BLaER1 (cell line): Measurements from ENCODE around the gene SEC14L6.
"Not testable (repeated sequence)": the region's sequence is repeated elsewhere in the genome, so short reads cannot be mapped to it uniquely, and the experiment has no call there.

Experiments used
- H3K27ac ChIP-seq: shearing (Covaris generic); formaldehyde crosslinking; 2 replicates; pipeline ENCODE4 v1.8.1; 2022
- H3K27me3 ChIP-seq: shearing (Covaris generic); formaldehyde crosslinking; 2 replicates; pipeline ENCODE4 v1.8.1; 2022
- H3K36me3 ChIP-seq: shearing (Covaris generic); formaldehyde crosslinking; 2 replicates; pipeline ENCODE4 v1.8.1; 2022
- H3K4me1 ChIP-seq: shearing (Covaris generic); formaldehyde crosslinking; 2 replicates; pipeline ENCODE4 v1.8.1; 2022
- H3K4me2 ChIP-seq: shearing (Covaris generic); formaldehyde crosslinking; 2 replicates; pipeline ENCODE4 v1.8.1; 2022
- H3K4me3 ChIP-seq: shearing (Covaris generic); formaldehyde crosslinking; 2 replicates; pipeline ENCODE4 v1.8.1; 2022
- H3K9ac ChIP-seq: shearing (Covaris generic); formaldehyde crosslinking; 2 replicates; pipeline ENCODE4 v1.8.1; 2022
- H3K9me3 ChIP-seq: shearing (Covaris generic); formaldehyde crosslinking; 2 replicates; pipeline ENCODE4 v1.8.1; 2022
- H4K20me1 ChIP-seq: shearing (Covaris generic); formaldehyde crosslinking; 2 replicates; pipeline ENCODE4 v1.8.1; 2022
- Cebpa-rat ChIP-seq: shearing (Covaris generic); IDR thresholded peaks from 2 replicates; pipeline ENCODE4 v1.8.1; 2022

SEC14L6 gene

DNA sequence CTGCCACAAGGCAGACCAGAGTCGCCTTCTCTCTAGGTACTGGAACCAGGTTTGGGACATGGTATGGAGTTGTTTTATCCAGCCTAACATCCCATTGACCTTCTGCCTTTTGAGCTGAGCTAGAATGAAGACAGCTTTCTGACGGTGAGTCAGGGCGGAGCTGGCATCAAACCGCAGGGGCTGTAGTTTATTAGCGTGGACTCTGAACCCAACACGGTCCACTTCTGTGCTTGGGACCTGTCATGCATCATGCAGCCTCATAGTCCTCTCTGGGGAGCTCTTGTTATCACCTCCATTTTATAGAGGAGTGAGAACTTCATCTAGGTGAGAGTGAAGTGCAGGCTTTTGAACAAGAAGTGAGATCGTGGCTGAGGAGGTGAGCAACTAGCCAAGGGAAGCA lies 19.6 kb upstream of the SEC14L6 start:
- Histone ChIP-seq H3K9me3 (no peaks in the 10 kb centered on the region), H3K27me3 (no peaks in the 10 kb centered on the region), H3K36me3 (no peaks in the 10 kb centered on the region), H3K4me2 (no peak overlapping the region), H3K9ac (no peak overlapping the region), H3K27ac (no peak overlapping the region), H3K4me3 (no peak overlapping the region), H4K20me1 (no peaks in the 10 kb centered on the region), H3K4me1 (no peaks in the 10 kb centered on the region)
- no peak for TF ChIP-seq Cebpa-rat

DNA sequence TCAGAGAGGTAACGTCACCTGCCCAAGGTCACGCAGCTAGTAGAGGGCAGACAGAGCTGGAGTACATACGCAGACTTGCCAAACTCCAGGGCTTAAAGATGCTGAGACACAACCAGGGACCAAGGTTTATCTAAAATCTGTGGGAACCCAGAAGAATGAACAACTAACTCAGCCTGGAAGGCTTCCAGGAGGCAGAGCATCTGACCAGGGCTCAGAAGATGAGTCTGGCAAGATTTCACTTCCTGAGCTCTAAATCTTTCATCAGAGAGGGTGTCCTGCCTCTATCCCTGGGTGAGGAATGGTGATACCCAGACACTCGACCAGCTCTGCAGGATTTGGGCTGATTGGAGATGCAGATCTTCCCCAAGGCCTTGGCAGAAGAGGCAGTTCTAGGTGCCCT lies 18.8 kb upstream of the SEC14L6 start:
- Histone ChIP-seq H3K4me2 (no peak overlapping the region), H3K27ac (no peak overlapping the region), H4K20me1 (no peaks in the 10 kb centered on the region), H3K4me3 (no peak overlapping the region), H3K9ac (no peak overlapping the region), H3K27me3 (no peaks in the 10 kb centered on the region), H3K36me3 (no peaks in the 10 kb centered on the region), H3K9me3 (no peaks in the 10 kb centered on the region), H3K4me1 (no peaks in the 10 kb centered on the region)
- TF ChIP-seq Cebpa-rat = no peak

DNA sequence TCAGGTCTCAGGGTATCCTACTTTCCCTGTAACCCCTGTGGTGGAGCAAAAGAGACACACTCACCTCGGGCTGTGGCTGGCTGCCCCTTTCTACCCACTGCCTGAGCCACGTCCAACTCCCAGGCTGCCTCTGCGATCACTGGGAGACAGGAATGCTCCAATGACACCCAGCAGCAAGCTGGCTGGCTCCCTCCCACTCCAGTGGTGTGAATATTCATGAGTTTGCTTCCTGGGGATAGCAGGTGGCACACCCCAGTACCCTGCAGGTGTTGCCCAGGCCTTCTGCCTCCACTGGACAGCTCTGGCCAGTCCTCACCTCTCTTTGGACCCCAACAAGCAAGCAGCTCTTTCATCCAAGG lies 18.2 kb upstream of the SEC14L6 start:
- Histone ChIP-seq H3K27ac (no peak overlapping the region), H3K36me3 (no peaks in the 10 kb centered on the region), H3K4me1 (no peaks in the 10 kb centered on the region), H4K20me1 (no peaks in the 10 kb centered on the region), H3K4me2 (no peak overlapping the region), H3K27me3 (no peaks in the 10 kb centered on the region), H3K9ac (no peak overlapping the region), H3K9me3 (no peaks in the 10 kb centered on the region), H3K4me3 (no peak overlapping the region)
- TF ChIP-seq Cebpa-rat = no peak

DNA sequence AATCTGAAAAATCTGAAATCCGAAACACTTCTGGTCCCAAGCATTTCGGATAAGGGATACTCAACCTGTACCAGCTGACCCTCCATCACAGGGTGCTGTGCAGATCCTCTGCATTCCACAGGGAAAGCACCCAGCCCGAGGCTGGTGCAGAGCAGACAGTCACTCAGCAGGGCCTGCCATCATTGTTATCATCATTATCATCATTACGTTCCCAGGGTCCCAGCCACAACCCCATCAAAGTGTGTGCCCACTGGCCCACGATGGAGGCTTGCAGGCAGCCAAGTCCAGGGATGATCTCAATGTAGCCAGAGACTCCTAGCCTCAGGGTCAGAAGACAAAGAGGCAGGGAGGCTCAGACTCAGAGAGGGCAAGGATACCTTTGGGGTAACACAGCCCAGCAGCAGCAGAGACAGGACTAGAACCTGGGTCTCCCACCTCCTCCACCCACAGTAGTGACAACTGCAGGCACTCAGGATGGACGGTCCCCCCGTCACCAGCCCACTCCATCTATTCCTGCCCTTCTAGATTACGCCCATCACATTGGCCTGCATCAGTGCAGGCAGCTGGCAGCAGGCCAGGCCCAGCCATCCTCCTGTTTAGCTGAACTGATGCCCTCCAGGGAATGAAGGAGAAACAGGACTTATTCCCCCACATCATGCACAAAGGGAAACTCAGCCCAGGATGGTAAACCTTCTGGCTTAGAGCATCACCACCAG lies 17.7 kb upstream of the SEC14L6 start:
- no peak overlapping the region for H3K4me2 ChIP-seq
- H3K36me3 ChIP-seq = no peaks in the 10 kb centered on the region
- H3K4me1 ChIP-seq = no peaks in the 10 kb centered on the region
- H3K27me3 ChIP-seq = no peaks in the 10 kb centered on the region
- H3K9me3 ChIP-seq = no peaks in the 10 kb centered on the region
- no peak overlapping the region for H3K9ac ChIP-seq
- H3K4me3 ChIP-seq = no peak overlapping the region
- no peaks in the 10 kb centered on the region for H4K20me1 ChIP-seq
- no peak overlapping the region for H3K27ac ChIP-seq
- TF ChIP-seq Cebpa-rat = no peak

DNA sequence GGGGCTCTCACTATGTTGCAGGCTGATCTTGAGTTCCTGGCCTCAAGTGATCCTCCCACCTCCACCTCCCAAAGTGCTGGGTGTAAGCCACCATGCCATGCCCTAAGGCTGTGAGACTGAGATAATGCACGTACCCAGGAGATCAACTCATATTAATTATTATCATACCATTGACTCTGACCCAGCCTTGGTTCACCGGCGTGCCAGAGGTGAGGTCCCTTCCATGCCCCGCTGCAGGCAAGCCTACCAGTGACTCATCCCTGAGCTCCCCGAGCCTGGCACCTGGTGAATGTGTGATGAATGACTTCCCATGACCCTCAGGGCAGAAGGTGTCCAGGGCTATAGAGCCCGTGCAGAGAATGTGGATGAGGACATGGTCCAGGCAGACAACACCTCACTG lies 15.8 kb upstream of the SEC14L6 start:
- no peak for TF ChIP-seq Cebpa-rat
- Histone ChIP-seq H3K9ac (no peak overlapping the region), H3K4me3 (no peak overlapping the region), H3K4me1 (no peaks in the 10 kb centered on the region), H3K4me2 (no peak overlapping the region), H3K27me3 (no peaks in the 10 kb centered on the region), H3K9me3 (no peaks in the 10 kb centered on the region), H3K27ac (no peak overlapping the region), H4K20me1 (no peaks in the 10 kb centered on the region), H3K36me3 (no peaks in the 10 kb centered on the region)

DNA sequence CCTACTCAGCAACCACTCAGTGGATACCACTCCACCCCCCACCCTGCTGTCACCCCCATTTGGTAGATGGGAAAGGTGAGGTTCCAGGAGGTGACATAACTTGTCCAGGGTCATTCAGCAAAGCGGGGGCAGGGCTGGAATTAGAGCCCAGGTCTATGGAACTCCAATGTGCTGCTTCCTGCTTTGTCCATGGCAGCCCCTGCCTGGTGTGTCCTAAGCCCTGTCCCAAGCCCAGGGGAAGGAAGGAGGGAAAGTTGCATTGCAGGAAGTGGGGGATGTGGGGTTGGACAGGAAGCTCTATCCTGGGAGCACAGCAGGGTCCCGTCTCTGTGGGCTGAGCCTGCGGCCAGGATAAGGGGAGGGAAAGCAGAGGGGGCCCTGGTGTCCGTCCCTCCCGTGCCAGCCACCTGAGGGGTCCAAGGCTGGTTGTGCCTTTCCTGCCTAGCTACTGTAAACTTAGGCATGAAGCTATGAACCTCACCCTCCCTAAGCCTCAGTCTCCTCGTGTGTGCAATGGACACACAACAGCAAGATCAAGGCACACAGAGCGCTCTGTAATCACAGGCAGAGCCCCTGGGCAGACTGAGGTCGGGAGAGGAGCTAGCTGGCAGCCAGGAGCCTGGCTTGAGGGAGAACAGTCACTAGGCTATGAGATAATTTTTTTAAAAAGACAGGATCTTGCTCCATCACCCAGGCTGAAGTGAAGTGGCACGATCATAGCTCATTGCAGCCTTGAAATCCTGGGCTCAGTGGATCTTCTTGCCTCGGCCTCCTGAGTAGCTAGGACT lies 15.1 kb upstream of the SEC14L6 start:
- no peak overlapping the region for H3K9ac ChIP-seq

DNA sequence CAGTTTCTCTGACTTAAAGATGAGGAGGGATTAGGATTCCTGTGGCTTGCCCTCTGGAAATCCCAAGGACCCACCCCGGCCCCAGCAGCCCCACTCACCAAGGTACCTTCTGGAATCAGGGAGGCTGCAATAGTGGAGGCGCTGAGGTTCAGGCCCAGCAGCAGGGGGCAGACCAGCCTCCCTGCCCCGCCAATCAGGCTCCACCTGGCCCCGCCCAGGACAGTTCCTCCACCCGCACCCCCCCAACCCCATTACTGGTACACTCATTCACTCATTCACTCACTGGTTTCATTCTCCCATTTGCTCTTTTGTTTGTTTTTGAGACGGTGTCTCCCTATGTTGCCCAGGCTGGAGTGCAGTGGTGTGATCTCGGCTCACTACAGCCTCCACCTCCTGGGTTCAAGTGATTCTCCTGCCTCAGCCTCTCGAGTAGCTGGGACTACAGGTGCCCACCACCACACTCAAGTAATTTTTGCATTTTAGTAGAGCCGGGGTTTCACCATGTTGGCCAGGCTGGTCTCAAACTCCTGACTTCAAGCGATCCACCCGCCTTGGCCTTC lies 14.2 kb upstream of the SEC14L6 start:
- H3K9me3 ChIP-seq, H4K20me1 ChIP-seq, H3K4me2 ChIP-seq, H3K27me3 ChIP-seq, H3K4me3 ChIP-seq, H3K36me3 ChIP-seq, H3K4me1 ChIP-seq, H3K9ac ChIP-seq, H3K27ac ChIP-seq: not testable (repeated sequence)

More for the DNA sequence above, 15.1 kb upstream of the SEC14L6 start:
- no peak overlapping the region for H3K4me2 ChIP-seq
- H4K20me1 ChIP-seq = no peaks in the 10 kb centered on the region
- H3K27me3 ChIP-seq = no peaks in the 10 kb centered on the region
- no peak overlapping the region for H3K4me3 ChIP-seq
- no peak overlapping the region for H3K27ac ChIP-seq
- H3K36me3 ChIP-seq = no peaks in the 10 kb centered on the region
- no peaks in the 10 kb centered on the region for H3K9me3 ChIP-seq
- TF ChIP-seq Cebpa-rat = no peak
- no peaks in the 10 kb centered on the region for H3K4me1 ChIP-seq

DNA sequence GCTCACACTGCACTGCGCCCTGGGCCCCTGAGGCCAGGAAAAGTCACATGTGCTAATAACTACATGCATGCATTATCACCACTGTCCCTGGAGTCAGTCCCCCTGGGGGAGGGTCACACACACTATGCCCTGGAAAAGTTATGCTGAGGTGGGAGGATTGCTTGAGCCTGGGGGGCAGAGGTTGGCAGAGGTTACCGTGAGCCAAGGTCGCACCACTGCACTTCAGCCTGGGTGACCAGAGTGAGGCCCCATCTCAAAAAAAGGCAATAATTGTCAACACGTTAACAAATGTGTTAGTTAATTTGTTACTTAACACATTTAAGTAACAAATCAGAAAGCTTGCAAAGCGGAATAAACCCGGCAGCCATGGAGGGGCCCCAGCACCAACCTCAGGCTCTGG lies 13.3 kb upstream of the SEC14L6 start:
- TF ChIP-seq Cebpa-rat = no peak
- no peak overlapping the region for H3K27ac ChIP-seq
- H3K9me3 ChIP-seq = no peaks in the 10 kb centered on the region
- H3K4me1 ChIP-seq = no peaks in the 10 kb centered on the region
- no peak overlapping the region for H3K4me3 ChIP-seq
- no peaks in the 10 kb centered on the region for H3K27me3 ChIP-seq
- no peaks in the 10 kb centered on the region for H3K36me3 ChIP-seq
- H3K4me2 ChIP-seq = no peak overlapping the region
- no peak overlapping the region for H3K9ac ChIP-seq
- H4K20me1 ChIP-seq = no peaks in the 10 kb centered on the region

DNA sequence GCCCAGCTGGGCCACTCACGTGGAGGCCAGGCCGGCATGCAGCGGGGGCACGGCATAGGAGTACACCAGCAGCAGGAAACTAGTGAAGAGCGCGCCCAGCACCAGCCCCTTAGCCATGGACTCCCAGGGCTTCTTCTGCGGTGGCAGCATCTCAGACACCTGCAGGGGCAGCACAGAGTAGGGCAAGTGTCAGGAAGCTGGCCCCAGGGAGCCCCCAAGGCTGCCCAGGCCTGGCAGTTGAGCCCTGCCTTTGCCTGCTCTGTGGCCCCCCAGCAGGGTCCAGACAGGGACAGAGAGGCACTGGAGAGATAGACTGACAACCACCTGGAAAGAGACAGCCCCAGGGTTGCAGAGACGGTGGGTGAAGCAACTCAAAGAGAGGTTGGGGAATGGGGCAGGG lies 10.7 kb upstream of the SEC14L6 start:
- Histone ChIP-seq H3K9ac (no peak overlapping the region), H3K4me2 (no peak overlapping the region), H3K4me3 (no peak overlapping the region), H3K4me1 (no peaks in the 10 kb centered on the region), H3K9me3 (no peaks in the 10 kb centered on the region), H3K27ac (no peak overlapping the region), H3K27me3 (no peaks in the 10 kb centered on the region), H3K36me3 (no peaks in the 10 kb centered on the region), H4K20me1 (no peaks in the 10 kb centered on the region)
- no peak for TF ChIP-seq Cebpa-rat

DNA sequence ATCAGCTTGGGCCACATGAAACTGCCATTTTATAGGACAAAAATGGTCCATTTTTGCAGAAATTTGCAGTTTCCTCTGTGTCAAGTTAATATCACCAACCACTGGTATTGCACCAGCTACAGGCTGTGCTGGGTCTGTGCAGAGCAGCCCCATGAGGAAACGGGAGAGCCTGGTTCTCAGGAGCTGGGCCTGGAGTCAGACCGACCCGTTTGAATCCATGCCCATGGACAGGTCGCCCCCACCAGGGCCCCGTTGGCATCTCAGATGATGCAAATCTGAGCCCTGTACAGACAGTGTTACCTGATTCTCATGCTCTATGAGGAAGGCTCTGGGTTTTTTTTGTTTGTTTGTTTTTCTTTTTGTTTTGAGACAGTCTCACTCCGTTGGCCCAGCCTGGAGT lies 9.8 kb upstream of the SEC14L6 start:
- Histone ChIP-seq H3K27ac (no peak overlapping the region), H3K4me3 (no peak overlapping the region), H3K9ac (no peak overlapping the region), H4K20me1 (no peaks in the 10 kb centered on the region), H3K4me2 (no peak overlapping the region), H3K9me3 (no peaks in the 10 kb centered on the region), H3K4me1 (no peaks in the 10 kb centered on the region), H3K36me3 (no peaks in the 10 kb centered on the region), H3K27me3 (no peaks in the 10 kb centered on the region)
- TF ChIP-seq Cebpa-rat = no peak
